ENCODE measurements around the gene LRRC52. TPM values are rescaled to one million over a fixed set of nuclear protein-coding genes. Genes with fewer than 3 reads are reported as not detected.
"Not testable (repeated sequence)": the region's sequence is repeated elsewhere in the genome, so short reads cannot be mapped to it uniquely, and the experiment has no call there.

LRRC52 gene
- total and polyA plus RNA-seq, 2 donors: not detected

DNA sequence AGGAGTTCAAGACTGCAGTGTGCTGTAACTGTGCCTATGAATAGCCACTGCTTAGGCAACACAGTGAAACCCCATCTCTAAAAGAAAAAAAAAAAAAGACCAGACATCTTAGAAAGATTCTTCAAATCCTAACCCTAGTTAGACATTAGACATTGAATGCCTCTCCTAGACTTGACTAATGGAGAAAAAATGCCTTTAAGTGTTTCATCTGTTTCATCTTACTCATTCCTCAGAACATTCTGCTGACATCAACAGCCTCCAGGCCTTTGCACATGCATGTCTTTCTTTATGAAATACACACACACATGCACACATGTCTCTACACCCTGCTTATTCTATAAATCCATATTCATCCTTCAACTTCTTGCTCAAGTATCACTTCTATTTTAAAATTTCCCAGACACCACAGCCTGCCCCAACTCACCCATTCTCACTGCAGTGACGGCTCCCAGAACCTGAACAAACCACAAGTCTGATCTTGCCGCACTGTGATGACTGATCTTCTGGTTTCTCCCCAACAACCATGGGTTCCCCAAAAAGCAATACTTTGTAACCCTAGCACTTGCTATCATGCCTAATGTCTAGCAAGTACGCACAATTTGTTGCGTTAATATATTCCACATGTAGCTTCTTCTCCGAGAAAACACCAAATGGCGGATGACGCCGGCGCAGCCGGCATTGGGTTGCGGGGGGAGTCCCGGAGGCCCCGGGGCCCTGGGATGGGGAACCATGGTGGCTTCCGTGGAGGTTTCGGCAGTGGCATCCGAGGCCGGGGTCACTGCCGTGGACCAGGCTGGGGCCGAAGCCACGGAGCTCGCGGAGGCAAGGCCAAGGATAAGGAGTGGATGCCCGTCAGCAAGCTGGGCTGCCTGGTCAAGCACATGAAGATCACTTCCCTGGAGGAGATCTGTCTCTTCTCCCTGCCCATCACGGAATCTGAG lies 37.4 kb downstream of the LRRC52 start:
- 95% methylated on average over 24 of the region's 24 CpGs for WGBS
- Histone ChIP-seq H3K27ac (ENCODE audit: low read depth) (no peak overlapping the region), H3K4me3 (ENCODE audit: low read depth, low read length) (no peak overlapping the region), H3K36me3 (ENCODE audit: insufficient read depth) (no peaks in the 10 kb centered on the region), H3K4me1 (ENCODE audit: insufficient read depth) (no peaks in the 10 kb centered on the region)
- DNase-seq (ENCODE audit: extremely low spot score): no peak

DNA sequence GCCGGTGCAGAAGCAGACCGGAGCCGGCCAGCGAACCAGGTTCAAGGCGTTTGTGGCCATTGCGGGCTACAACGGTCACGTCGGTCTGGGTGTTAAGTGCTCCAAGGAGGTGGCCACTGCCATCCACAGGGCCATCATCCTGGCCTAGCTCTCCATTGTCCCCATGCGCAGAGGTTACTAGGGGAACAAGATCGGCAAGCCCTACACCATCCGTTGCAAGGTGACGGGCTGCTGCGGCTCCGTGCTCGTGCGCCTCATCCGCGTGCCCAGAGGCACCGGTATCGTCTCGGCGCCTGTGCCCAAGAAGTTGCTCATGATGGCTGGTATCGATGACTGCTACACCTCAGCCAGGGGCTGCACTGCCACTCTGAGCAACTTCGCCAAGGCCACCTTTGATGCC lies 38.1 kb downstream of the LRRC52 start:
- no peak overlapping the region for H3K4me3 ChIP-seq (ENCODE audit: low read depth, low read length)
- 98% methylated on average over 25 of the region's 25 CpGs for WGBS
- no peaks in the 10 kb centered on the region for H3K36me3 ChIP-seq (ENCODE audit: insufficient read depth)
- H3K27ac ChIP-seq (ENCODE audit: low read depth): no peak overlapping the region
- no peak for DNase-seq (ENCODE audit: extremely low spot score)
- no peaks in the 10 kb centered on the region for H3K4me1 ChIP-seq (ENCODE audit: insufficient read depth)

DNA sequence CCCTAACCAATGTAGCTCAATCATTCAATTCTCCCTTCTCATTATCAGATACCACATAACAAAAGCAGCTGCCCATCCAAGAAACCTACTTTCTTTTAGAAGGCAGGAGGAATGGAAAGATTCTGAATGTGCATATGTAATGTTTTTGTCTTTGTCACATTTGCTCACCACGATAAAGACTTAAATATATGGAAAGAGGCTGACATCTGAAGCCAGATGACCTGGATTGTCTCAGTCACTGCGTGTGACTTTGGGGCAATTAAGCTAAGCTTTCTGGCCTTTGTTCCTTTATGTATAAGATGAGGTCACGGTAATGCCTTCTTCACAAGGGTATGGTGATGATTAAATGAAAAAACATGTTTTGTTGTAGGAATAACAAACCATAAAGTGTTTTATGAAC lies 42.6 kb downstream of the LRRC52 start:
- H3K4me1 ChIP-seq (ENCODE audit: insufficient read depth): no peaks in the 10 kb centered on the region
- 33% methylated on average over 3 of the region's 3 CpGs for WGBS
- H3K27ac ChIP-seq (ENCODE audit: low read depth): no peak overlapping the region
- H3K4me3 ChIP-seq (ENCODE audit: low read depth, low read length): no peak overlapping the region
- no peaks in the 10 kb centered on the region for H3K36me3 ChIP-seq (ENCODE audit: insufficient read depth)
- no peak for DNase-seq (ENCODE audit: extremely low spot score)

DNA sequence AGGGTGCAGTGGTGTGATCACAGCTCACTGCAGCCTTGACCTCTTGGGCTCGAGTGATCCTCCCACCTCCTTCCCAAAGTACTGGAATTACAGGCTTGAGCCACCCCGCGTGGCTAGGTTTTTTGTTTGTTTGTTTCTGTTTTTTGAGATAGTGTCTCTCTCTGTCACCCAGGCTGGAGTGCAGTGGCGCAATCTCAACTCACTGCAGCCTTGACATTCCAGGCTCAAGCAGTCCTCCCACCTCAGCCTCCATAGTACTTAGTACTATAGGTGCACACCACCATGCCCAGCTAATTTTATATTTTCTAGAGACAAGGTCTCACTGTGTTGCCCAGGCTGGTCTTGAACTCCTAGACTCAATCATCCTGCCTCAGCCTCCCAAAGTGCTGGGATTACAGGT lies 47.6 kb downstream of the LRRC52 start:
- not testable (repeated sequence) for H3K36me3 ChIP-seq (ENCODE audit: insufficient read depth); H3K27ac ChIP-seq (ENCODE audit: low read depth); H3K4me3 ChIP-seq (ENCODE audit: low read depth, low read length); H3K4me1 ChIP-seq (ENCODE audit: insufficient read depth); DNase-seq (ENCODE audit: extremely low spot score)
- WGBS: 72% methylated on average over 4 of the region's 4 CpGs

- no peak overlapping the region for H3K27ac ChIP-seq (ENCODE audit: low read depth)
- H3K4me1 ChIP-seq (ENCODE audit: insufficient read depth): no peaks in the 10 kb centered on the region
- peak; percentile 59 for DNase-seq (ENCODE audit: extremely low spot score)
- H3K4me3 ChIP-seq (ENCODE audit: low read depth, low read length): no peak overlapping the region
- H3K36me3 ChIP-seq (ENCODE audit: insufficient read depth): no peaks in the 10 kb centered on the region
- 5% methylated on average over 10 of the region's 10 CpGs for WGBS
Measured at GRCh38 chr1:165592945-165593823, 49.4 kb downstream of the LRRC52 start.

DNA sequence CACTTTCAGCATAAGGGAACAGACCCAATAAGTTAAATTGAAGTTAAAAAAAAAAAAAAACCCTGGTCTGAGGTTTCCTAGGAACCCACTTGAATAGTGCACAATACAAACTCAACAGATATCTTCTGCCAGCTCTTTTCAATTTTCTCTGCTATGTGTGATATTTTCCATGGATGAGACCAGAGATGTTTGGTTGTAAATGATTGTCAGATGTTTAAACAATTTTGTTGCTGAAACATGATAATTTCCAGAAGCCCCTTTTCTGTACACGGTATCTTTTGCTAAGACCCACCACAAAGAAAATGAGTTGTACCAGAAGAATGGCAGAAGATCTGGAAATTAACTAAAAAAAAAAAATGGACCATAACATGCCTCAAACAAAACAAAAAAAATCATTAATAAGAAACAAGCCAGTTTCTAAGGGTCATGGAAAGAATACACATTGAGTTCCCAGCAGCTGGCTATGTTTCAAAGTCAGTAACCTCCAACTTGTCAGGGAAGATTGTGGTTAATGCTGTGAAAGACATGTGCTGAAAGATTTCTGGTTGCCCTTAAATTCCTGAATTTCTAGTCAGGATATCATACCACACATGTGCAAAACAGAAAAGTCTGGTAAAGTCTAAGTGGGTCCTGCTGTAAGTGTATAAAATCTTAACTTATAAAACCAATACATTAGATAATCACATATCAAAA lies 51.6 kb downstream of the LRRC52 start:
- Histone ChIP-seq H3K4me3 (ENCODE audit: low read depth, low read length) (no peak overlapping the region), H3K27ac (ENCODE audit: low read depth) (no peak overlapping the region), H3K36me3 (ENCODE audit: insufficient read depth) (no peaks in the 10 kb centered on the region), H3K4me1 (ENCODE audit: insufficient read depth) (no peaks in the 10 kb centered on the region)
- WGBS: 20% methylated on average over 1 of the region's 1 CpG
- DNase-seq (ENCODE audit: extremely low spot score): no peak

- H3K27ac ChIP-seq (ENCODE audit: low read depth): no peak overlapping the region
- H3K36me3 ChIP-seq (ENCODE audit: insufficient read depth): no peaks in the 10 kb centered on the region
- no peaks in the 10 kb centered on the region for H3K4me1 ChIP-seq (ENCODE audit: insufficient read depth)
- under 1% methylated on average over 38 of the region's 38 CpGs for WGBS
- peak; percentile 96 for DNase-seq (ENCODE audit: extremely low spot score)
- H3K4me3 ChIP-seq (ENCODE audit: low read depth, low read length): peak overlapping the region; percentile 43
Measured at GRCh38 chr1:165597883-165598675, 54.3 kb downstream of the LRRC52 start.

DNA sequence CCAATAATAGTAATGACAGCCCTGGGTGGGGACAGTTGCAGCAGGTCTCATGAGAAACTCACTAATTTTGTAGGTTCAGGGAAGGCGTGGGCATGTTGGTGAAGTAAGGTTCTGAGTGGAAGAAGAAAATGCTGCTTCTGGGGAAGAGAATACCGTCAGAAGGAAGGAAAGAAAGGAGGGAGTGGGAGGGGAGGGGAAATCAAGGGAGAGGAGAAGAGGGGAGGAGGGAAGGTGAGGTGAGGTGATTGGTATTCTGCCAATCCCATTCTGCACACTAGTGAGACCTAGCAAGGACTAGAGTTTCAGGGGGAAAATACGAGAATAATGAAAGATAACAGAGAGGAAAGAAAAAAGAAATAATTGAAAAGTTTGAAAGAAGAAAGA lies 54.9 kb downstream of the LRRC52 start:
- Histone ChIP-seq H3K36me3 (ENCODE audit: insufficient read depth) (no peaks in the 10 kb centered on the region), H3K4me1 (ENCODE audit: insufficient read depth) (no peaks in the 10 kb centered on the region), H3K4me3 (ENCODE audit: low read depth, low read length) (peak overlapping the region; percentile 43), H3K27ac (ENCODE audit: low read depth) (no peak overlapping the region)
- no peak for DNase-seq (ENCODE audit: extremely low spot score)
- WGBS: 15% methylated on average over 3 of the region's 3 CpGs

- H3K27ac ChIP-seq (ENCODE audit: low read depth): no peak overlapping the region
- no peaks in the 10 kb centered on the region for H3K36me3 ChIP-seq (ENCODE audit: insufficient read depth)
- no peaks in the 10 kb centered on the region for H3K4me1 ChIP-seq (ENCODE audit: insufficient read depth)
- DNase-seq (ENCODE audit: extremely low spot score): no peak
- 64% methylated on average over 4 of the region's 4 CpGs for WGBS
- H3K4me3 ChIP-seq (ENCODE audit: low read depth, low read length): no peak overlapping the region
Measured at GRCh38 chr1:165600793-165601192, 57.0 kb downstream of the LRRC52 start.

GRCh38 chr1:165603810-165604209 lies 60.0 kb downstream of the LRRC52 start:
- DNase-seq (ENCODE audit: extremely low spot score): no peak
- no peak overlapping the region for H3K4me3 ChIP-seq (ENCODE audit: low read depth, low read length)
- WGBS: 79% methylated on average over 2 of the region's 2 CpGs
- H3K4me1 ChIP-seq (ENCODE audit: insufficient read depth): no peaks in the 10 kb centered on the region
- no peak overlapping the region for H3K27ac ChIP-seq (ENCODE audit: low read depth)
- H3K36me3 ChIP-seq (ENCODE audit: insufficient read depth): no peaks in the 10 kb centered on the region

DNA sequence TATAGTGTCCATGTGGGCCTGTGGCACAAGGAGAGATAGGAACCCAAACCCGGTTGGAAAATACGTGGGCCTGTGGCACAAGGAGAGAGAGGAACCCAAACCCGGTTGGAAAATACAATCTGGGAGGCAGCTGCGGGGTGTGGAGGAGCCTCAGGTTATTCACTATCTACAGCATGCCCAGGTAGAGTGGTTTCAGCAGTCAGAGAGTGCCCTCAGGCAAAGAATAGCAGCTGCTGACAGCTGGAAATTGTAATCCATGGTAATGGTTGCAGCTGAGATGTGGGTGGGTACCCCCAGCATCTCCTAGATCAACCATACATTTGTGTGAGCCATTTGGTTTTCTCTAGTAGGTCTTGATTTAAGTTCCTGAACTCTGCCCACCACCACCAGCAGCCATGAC lies 61.4 kb downstream of the LRRC52 start:
- 83% methylated on average over 4 of the region's 4 CpGs for WGBS
- Histone ChIP-seq H3K4me1 (ENCODE audit: insufficient read depth) (no peaks in the 10 kb centered on the region), H3K27ac (ENCODE audit: low read depth) (no peak overlapping the region), H3K36me3 (ENCODE audit: insufficient read depth) (no peaks in the 10 kb centered on the region), H3K4me3 (ENCODE audit: low read depth, low read length) (no peak overlapping the region)
- DNase-seq (ENCODE audit: extremely low spot score): no peak

DNA sequence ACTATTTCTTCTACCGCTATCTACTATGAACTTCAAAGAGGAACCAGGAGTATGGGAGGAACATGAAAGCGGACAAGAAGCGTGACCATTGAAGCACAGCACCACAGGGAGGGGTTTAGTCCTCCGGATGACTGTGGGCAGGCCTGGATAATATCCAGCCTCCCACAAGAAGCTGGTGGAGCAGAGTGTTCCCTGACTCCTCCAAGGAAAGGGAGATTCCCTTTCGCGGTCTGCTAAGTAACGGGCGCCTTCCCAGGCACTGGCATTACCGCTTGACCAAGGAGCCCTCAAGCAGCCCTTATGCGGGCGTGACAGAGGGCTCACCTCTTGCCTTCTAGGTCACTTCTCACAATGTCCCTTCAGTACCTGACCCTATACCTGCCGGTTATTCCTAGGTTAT lies 62.9 kb downstream of the LRRC52 start:
- not testable (repeated sequence) for H3K36me3 ChIP-seq (ENCODE audit: insufficient read depth); H3K27ac ChIP-seq (ENCODE audit: low read depth); H3K4me1 ChIP-seq (ENCODE audit: insufficient read depth); H3K4me3 ChIP-seq (ENCODE audit: low read depth, low read length); DNase-seq (ENCODE audit: extremely low spot score)
- WGBS: 84% methylated on average over 12 of the region's 12 CpGs

GRCh38 chr1:165610866-165611265 lies 67.1 kb downstream of the LRRC52 start:
- DNase-seq (ENCODE audit: extremely low spot score): no peak
- H3K4me1 ChIP-seq (ENCODE audit: insufficient read depth): no peaks in the 10 kb centered on the region
- WGBS: 48% methylated on average over 1 of the region's 1 CpG
- H3K27ac ChIP-seq (ENCODE audit: low read depth): no peak overlapping the region
- H3K36me3 ChIP-seq (ENCODE audit: insufficient read depth): no peaks in the 10 kb centered on the region
- H3K4me3 ChIP-seq (ENCODE audit: low read depth, low read length): no peak overlapping the region
